Tibial nerve (tissue), 4 donors: ENCODE results near the gene DCTD. TPM values are rescaled to one million over a fixed set of nuclear protein-coding genes. Genes with fewer than 3 reads are reported as not detected.
"Not testable (repeated sequence)": the region's sequence is repeated elsewhere in the genome, so short reads cannot be mapped to it uniquely, and the experiment has no call there.

Source experiments
- DNase-seq, 2 donors: peaks; one replicate each; pipeline ENCODE4 v3.0.0-alpha.2; 2019; ENCODE audit warnings: low spot score in 2 of 2
- H3K27ac ChIP-seq, 4 donors: fragments of 200-600 bp; sonication (generic) in 3 of 4; one replicate each; pipeline ENCODE4 v1.5.1; 2017 to 2019; ENCODE audit warnings: mild to moderate bottlenecking in 1 of 4
- H3K27me3 ChIP-seq, 2 donors: fragments of 200-600 bp; sonication (generic) in 1 of 2; one replicate each; pipeline versions ENCODE4 v1.5.1 to v1.6.0; 2017 to 2019
- H3K36me3 ChIP-seq, 3 donors: fragments of 200-600 bp; sonication (generic); one replicate each; pipeline ENCODE4 v1.5.1; 2018 to 2019
- H3K4me1 ChIP-seq, 4 donors: fragments of 200-600 bp; sonication (generic) in 3 of 4; one replicate each; pipeline ENCODE4 v1.5.1; 2017 to 2019
- H3K4me3 ChIP-seq, 4 donors: fragments of 200-600 bp; sonication (generic) in 3 of 4; one replicate each; pipeline ENCODE4 v1.5.1; 2017 to 2019; ENCODE audit warnings: mild to moderate bottlenecking in 1 of 4, moderate library complexity in 1 of 4
- H3K9me3 ChIP-seq, 4 donors: fragments of 200-600 bp; sonication (generic) in 3 of 4; one replicate each; pipeline ENCODE4 v1.5.1; 2017 to 2019
- EP300 ChIP-seq, 2 donors: sonication (generic); formaldehyde crosslinking; IDR thresholded peaks; one replicate each; pipeline ENCODE4 v1.6.1; 2017; ENCODE audit warnings: antibody characterized with exemption in 2 of 2, mild to moderate bottlenecking in 1 of 2
- POLR2A ChIP-seq, 2 donors: fragments of 450-650 bp; IDR thresholded peaks; one replicate each; pipeline ENCODE4 v1.6.1; 2017; ENCODE audit warnings: antibody characterized with exemption in 2 of 2, mild to moderate bottlenecking in 2 of 2, moderate library complexity in 2 of 2
- WGBS, 2 donors: methylation state at CpG; one replicate each; pipeline ENCODE4 v1.1.5; 2018; 5-methylcytosine and 5-hydroxymethylcytosine counted together
- total RNA-seq, 4 donors: library from RNA; depleted of rRNA; stranded (reverse); fragments of >200 nt; gene quantifications; one replicate each; pipeline ENCODE4 v1.1.0, GENCODE V29; 2016
- TF ChIP-seq, protein P1 (sequence below), 5 experiments: fragments of 200-600 bp in 3 of 5; fragments of 450-650 bp in 2 of 5; sonication (generic) in 3 of 5; IDR thresholded peaks; one replicate each; pipeline ENCODE4 v1.5.1; 2016 to 2019; ENCODE audit warnings: antibody characterized with exemption in 5 of 5, mild to moderate bottlenecking in 3 of 5, moderate library complexity in 2 of 5

DCTD gene
- total RNA-seq, 4 donors from 2014 or later = 50.4 to 76.3 (median 55.8) TPM

GRCh38 chr4:182901337-182901736, 15.8 kb downstream of the DCTD start:
- Histone ChIP-seq H3K9me3 (no peaks in the 10 kb centered on the region), H3K27me3 (no peaks in the 10 kb centered on the region), H3K27ac (no peak overlapping the region), H3K4me1 (peaks cover 0 to 11% (median 0%) of the 10 kb centered on the region in 4 donors), H3K36me3 (peaks cover 0 to 84% (median 2%) of the 10 kb centered on the region in 3 donors), H3K4me3 (no peak overlapping the region)
- TF ChIP-seq EP300 (IDR thresholded peaks at IDR 0.05) (no peak), POLR2A (IDR thresholded peaks at IDR 0.05) (no peak)
- TF ChIP-seq, protein P1, sequence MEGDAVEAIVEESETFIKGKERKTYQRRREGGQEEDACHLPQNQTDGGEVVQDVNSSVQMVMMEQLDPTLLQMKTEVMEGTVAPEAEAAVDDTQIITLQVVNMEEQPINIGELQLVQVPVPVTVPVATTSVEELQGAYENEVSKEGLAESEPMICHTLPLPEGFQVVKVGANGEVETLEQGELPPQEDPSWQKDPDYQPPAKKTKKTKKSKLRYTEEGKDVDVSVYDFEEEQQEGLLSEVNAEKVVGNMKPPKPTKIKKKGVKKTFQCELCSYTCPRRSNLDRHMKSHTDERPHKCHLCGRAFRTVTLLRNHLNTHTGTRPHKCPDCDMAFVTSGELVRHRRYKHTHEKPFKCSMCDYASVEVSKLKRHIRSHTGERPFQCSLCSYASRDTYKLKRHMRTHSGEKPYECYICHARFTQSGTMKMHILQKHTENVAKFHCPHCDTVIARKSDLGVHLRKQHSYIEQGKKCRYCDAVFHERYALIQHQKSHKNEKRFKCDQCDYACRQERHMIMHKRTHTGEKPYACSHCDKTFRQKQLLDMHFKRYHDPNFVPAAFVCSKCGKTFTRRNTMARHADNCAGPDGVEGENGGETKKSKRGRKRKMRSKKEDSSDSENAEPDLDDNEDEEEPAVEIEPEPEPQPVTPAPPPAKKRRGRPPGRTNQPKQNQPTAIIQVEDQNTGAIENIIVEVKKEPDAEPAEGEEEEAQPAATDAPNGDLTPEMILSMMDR (IDR thresholded peaks at IDR 0.05) = no peak
- WGBS, 2 donors = 85 to 90% methylated on average over 9 of the region's 9 CpGs
- DNase-seq = no peak

- WGBS, 2 donors = 91 to 94% methylated on average over 2 of the region's 2 CpGs
- H3K27ac ChIP-seq, H3K27me3 ChIP-seq, H3K4me3 ChIP-seq, H3K9me3 ChIP-seq, DNase-seq: not testable (repeated sequence)
- peaks cover 0 to 85% (median 2%) of the 10 kb centered on the region in 3 donors for H3K36me3 ChIP-seq
- H3K4me1 ChIP-seq = peaks cover 0 to 11% (median 0%) of the 10 kb centered on the region in 4 donors
These were observed 17.2 kb downstream of the DCTD start for GRCh38 chr4:182900021-182900420.

GRCh38 chr4:182898479-182898799, 18.7 kb downstream of the DCTD start:
- 74% methylated on average over 5 of the region's 5 CpGs for WGBS, 2 donors

GRCh38 chr4:182897601-182898478, 19.3 kb downstream of the DCTD start:
- Histone ChIP-seq H3K36me3 (peaks cover 0 to 92% (median 2%) of the 10 kb centered on the region in 3 donors), H3K4me3 (no peak overlapping the region), H3K27me3 (no peaks in the 10 kb centered on the region), H3K4me1 (no peaks in the 10 kb centered on the region), H3K27ac (no peak overlapping the region), H3K9me3 (no peaks in the 10 kb centered on the region)
- 88 to 89% methylated on average over 20 of the region's 20 CpGs for WGBS, 2 donors
- no peak for DNase-seq
- no peak for TF ChIP-seq EP300 (IDR thresholded peaks at IDR 0.05)
- TF ChIP-seq POLR2A (IDR thresholded peaks at IDR 0.05) = no peak
- TF ChIP-seq, protein P1 (IDR thresholded peaks at IDR 0.05) = no peak

More at GRCh38 chr4:182898479-182898799, 18.7 kb downstream of the DCTD start:
- no peaks in the 10 kb centered on the region for H3K27me3 ChIP-seq
- H3K27ac ChIP-seq = no peak overlapping the region
- TF ChIP-seq POLR2A (IDR thresholded peaks at IDR 0.05) = no peak
- TF ChIP-seq EP300 (IDR thresholded peaks at IDR 0.05) = no peak
- TF ChIP-seq, protein P1 (IDR thresholded peaks at IDR 0.05) = no peak
- no peaks in the 10 kb centered on the region for H3K4me1 ChIP-seq
- H3K9me3 ChIP-seq = no peaks in the 10 kb centered on the region
- no peak overlapping the region for H3K4me3 ChIP-seq
- no peak for DNase-seq
- H3K36me3 ChIP-seq = peaks cover 0 to 92% (median 2%) of the 10 kb centered on the region in 3 donors

- WGBS, 2 donors = 86 to 93% methylated on average over 8 of the region's 8 CpGs
- H3K27ac ChIP-seq = no peak overlapping the region
- TF ChIP-seq POLR2A (IDR thresholded peaks at IDR 0.05) = no peak
- TF ChIP-seq, protein P1 (IDR thresholded peaks at IDR 0.05) = no peak
- TF ChIP-seq EP300 (IDR thresholded peaks at IDR 0.05) = no peak
- no peaks in the 10 kb centered on the region for H3K4me1 ChIP-seq
- H3K4me3 ChIP-seq = no peak overlapping the region
- H3K9me3 ChIP-seq = no peaks in the 10 kb centered on the region
- no peaks in the 10 kb centered on the region for H3K27me3 ChIP-seq
- DNase-seq = no peak
- peaks cover 0 to 91% (median 2%) of the 10 kb centered on the region in 3 donors for H3K36me3 ChIP-seq
These were observed 20.8 kb downstream of the DCTD start for GRCh38 chr4:182896421-182896820.
